ENCODE results near the gene RXRB.

The RXRB gene

DNA sequence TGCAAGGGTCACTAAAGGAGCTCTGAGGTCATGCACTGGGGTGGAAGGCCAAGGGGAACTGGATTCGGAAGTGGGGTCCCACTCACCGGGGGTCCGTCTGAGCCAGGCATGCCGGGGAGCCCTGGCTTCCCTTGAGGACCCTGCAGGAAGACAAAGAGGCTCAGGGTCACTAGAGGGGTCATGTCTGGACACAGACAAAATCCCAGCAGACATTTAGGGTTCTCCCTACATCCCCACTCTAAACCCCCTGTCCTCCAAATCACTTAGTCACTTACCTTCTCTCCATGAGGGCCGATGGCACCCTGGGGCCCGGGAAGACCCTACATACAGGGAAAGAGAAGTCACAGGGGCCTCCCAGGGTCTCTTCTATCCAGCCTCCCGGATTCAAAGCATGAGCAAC, 23.6 kb downstream of the RXRB start:
- H3K27me3 ChIP-seq (ENCODE audit: control insufficient read depth, insufficient read depth, low read length, poor library complexity, severe bottlenecking), result no peaks in the 10 kb centered on the region
- no peak overlapping the region for H3K4me3 ChIP-seq (ENCODE audit: insufficient read depth, low read depth, low read length)
- H3K4me1 ChIP-seq (ENCODE audit: control insufficient read depth, insufficient read depth, low read length), result no peaks in the 10 kb centered on the region
- H3K36me3 ChIP-seq (ENCODE audit: control insufficient read depth, insufficient read depth, low read length), result no peaks in the 10 kb centered on the region
- H3K27ac ChIP-seq (ENCODE audit: insufficient read depth, low read depth, low read length, poor library complexity, severe bottlenecking), result no peak overlapping the region
- 89 to 95% methylated on average over 7 of the region's 7 CpGs for WGBS, 2 experiments
- H3K9me3 ChIP-seq (ENCODE audit: control insufficient read depth, low read length), result no peaks in the 10 kb centered on the region

DNA sequence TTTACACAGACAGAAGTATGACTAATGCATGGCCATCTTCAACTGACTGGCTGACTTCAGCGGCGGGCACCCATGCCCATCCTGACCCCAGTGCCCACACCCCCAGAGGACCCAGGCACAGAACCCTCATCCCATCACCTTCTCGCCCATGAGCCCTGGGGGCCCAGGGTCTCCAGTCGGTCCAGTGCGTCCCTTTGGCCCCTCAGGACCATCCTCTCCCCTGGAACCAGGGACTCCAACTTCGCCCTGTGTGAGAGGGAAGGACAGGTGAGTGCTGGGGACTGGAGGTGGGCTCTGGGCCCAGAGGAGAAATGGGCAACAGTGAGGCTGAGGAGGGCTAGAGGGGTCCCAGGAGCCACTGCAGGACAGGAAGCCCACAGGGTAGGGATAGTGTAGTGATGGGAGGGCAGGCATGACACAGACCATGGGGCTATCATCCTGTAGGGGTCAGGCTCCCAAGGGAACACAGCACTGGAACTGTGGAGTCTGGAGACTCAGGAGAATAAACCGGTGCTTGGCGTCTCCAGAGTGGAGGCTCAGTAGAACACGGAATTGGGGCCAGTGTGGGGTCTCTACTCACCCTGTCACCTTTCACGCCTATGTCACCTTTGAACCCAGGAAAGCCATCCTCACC, 24.9 kb downstream of the RXRB start:
- Histone ChIP-seq H3K4me1 (ENCODE audit: control insufficient read depth, insufficient read depth, low read length) (no peaks in the 10 kb centered on the region), H3K4me3 (ENCODE audit: insufficient read depth, low read depth, low read length) (no peak overlapping the region), H3K9me3 (ENCODE audit: control insufficient read depth, low read length) (no peaks in the 10 kb centered on the region), H3K27ac (ENCODE audit: insufficient read depth, low read depth, low read length, poor library complexity, severe bottlenecking) (no peak overlapping the region), H3K36me3 (ENCODE audit: control insufficient read depth, insufficient read depth, low read length) (no peaks in the 10 kb centered on the region), H3K27me3 (ENCODE audit: control insufficient read depth, insufficient read depth, low read length, poor library complexity, severe bottlenecking) (no peaks in the 10 kb centered on the region)
- WGBS, 2 experiments, result 81 to 88% methylated on average over 10 of the region's 10 CpGs

DNA sequence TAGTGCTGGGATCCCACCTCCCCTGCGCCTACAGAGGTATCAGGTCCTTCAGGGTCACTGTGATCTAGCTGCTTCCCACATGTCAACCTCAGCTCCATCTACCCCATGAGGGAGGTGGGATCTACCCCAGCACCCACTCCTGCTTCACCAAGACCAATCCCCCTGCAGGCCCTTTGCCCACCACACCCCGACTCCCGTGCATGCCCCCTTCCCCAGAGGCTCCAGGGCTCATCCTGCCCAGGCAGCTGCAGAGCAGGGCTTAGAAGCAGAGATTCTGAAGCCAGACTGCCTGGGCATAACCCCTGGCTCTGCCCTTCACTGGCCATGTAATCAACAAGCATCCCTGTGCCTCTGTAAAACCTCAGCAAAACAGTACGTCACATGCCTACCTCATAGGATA, 25.7 kb downstream of the RXRB start:
- H3K27ac ChIP-seq (ENCODE audit: insufficient read depth, low read depth, low read length, poor library complexity, severe bottlenecking), result no peak overlapping the region
- no peak overlapping the region for H3K4me3 ChIP-seq (ENCODE audit: insufficient read depth, low read depth, low read length)
- WGBS, 2 experiments, result 93 to 94% methylated on average over 4 of the region's 4 CpGs
- no peaks in the 10 kb centered on the region for H3K36me3 ChIP-seq (ENCODE audit: control insufficient read depth, insufficient read depth, low read length)
- no peaks in the 10 kb centered on the region for H3K4me1 ChIP-seq (ENCODE audit: control insufficient read depth, insufficient read depth, low read length)
- no peaks in the 10 kb centered on the region for H3K27me3 ChIP-seq (ENCODE audit: control insufficient read depth, insufficient read depth, low read length, poor library complexity, severe bottlenecking)
- H3K9me3 ChIP-seq (ENCODE audit: control insufficient read depth, low read length), result no peaks in the 10 kb centered on the region

DNA sequence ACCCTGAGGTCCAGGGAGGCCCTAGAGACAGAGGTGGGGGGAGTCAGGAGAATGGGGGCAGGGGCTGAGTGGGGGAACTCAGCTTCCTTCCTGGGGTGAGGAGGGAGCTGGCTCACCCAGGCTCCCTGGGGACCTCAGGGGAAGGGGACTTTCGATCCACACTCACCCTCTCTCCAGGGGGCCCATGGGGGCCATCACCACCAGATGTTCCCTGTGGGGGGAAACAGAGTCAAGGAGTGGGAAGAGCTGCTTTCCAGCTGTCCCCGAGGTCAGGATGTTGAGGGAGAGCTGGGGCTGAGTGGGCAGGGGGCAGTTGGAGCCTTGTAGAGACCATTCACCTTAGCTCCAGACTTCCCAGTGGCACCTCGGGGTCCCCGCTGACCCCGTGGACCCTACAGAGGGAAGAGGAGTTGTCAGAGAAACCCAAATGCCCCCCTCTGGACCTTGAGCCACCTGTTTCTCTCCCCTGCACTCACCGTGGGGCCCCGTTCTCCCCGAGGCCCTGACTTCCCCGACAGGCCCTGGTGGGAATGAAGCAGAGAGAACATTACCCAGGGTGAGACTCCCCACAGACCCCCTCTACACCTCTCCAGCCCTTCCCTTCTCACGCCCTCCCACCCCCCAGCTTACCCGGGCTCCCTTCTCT, 26.8 kb downstream of the RXRB start:
- no peak overlapping the region for H3K4me3 ChIP-seq (ENCODE audit: insufficient read depth, low read depth, low read length)
- H3K9me3 ChIP-seq (ENCODE audit: control insufficient read depth, low read length), result no peaks in the 10 kb centered on the region
- no peak overlapping the region for H3K27ac ChIP-seq (ENCODE audit: insufficient read depth, low read depth, low read length, poor library complexity, severe bottlenecking)
- no peaks in the 10 kb centered on the region for H3K4me1 ChIP-seq (ENCODE audit: control insufficient read depth, insufficient read depth, low read length)
- no peaks in the 10 kb centered on the region for H3K27me3 ChIP-seq (ENCODE audit: control insufficient read depth, insufficient read depth, low read length, poor library complexity, severe bottlenecking)
- 82 to 88% methylated on average over 10 of the region's 11 CpGs for WGBS, 2 experiments
- no peaks in the 10 kb centered on the region for H3K36me3 ChIP-seq (ENCODE audit: control insufficient read depth, insufficient read depth, low read length)

DNA sequence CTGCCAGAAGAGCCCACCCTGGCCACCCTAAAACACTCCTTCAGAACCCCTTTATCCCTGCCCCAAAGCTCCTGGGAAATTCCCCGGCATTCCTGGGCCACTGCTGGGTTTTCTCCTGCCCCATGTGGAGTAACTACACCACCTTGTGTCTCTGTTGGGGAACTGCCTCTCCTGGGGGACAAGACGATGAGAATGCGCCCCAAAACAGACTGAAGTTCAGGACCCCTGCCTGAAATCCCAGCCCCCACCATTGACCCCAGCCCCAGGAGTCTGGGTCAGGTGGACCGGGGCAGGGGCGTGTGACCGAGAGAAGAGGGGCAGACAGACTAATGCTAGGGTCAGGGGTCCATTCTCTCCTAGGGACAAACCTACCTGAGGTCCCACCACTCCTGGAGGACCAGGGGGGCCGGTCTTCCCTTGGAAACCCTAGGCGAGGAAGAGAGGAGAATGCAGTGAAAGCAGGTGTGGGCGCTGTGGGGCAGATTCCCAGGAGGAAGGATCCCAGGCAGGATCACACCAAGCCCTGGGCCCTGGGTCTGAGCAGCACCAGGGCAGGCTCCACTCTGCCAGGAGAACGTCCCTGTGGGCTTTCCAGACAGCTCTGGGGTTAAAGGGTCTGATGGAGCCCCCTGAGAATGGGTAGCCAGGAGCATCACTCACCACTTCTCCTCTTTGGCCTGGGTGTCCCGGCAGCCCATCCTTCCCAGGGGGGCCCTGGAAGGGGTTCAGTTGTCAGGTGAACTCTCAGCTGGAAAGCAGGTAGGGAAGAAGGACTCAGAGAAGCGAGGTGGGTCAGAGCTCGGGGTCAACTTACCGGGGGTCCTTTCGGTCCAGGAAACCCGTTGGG, 27.6 kb downstream of the RXRB start:
- Histone ChIP-seq H3K9me3 (ENCODE audit: control insufficient read depth, low read length) (no peaks in the 10 kb centered on the region), H3K27me3 (ENCODE audit: control insufficient read depth, insufficient read depth, low read length, poor library complexity, severe bottlenecking) (no peaks in the 10 kb centered on the region), H3K36me3 (ENCODE audit: control insufficient read depth, insufficient read depth, low read length) (no peaks in the 10 kb centered on the region), H3K4me1 (ENCODE audit: control insufficient read depth, insufficient read depth, low read length) (no peaks in the 10 kb centered on the region), H3K27ac (ENCODE audit: insufficient read depth, low read depth, low read length, poor library complexity, severe bottlenecking) (no peak overlapping the region), H3K4me3 (ENCODE audit: insufficient read depth, low read depth, low read length) (no peak overlapping the region)
- WGBS, 2 experiments, result 79 to 81% methylated on average over 16 of the region's 16 CpGs

DNA sequence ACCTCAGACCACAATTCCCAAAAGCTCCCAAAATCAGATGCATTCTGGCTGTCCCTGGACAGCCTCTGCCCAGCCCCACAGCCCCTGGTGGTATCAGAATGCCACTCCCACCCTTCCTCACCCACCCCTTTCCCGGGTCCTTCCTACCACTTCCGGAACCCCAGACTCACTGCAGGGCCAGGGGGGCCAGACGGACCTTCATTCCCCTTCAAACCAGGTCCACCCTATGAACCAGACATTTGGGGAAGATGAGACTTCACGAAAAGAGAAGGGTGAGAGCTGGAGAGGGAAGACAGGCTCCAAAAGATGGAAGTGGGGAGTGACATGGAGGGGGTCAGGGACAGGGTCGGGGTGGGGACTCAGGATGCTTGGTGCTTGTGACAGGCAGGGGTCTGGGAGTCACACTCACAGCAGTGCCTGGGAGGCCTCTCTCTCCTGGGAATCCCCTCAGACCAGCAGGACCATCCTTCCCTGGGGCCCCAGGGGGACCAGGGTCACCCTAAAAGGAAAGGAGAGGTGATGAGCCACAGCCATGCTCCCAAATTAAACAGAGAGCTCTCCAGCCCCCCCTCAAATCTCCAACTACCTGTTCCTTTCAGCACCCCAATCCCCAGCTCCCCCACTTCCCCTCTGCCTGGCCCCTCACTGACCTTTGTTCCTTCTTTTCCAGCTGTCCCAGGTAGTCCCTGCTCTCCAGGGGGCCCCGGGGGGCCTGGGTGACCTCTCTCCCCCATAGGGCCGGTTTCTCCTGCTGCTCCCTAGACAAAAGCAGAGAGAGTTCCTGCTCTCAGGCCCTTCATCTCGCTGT, 28.4 kb downstream of the RXRB start:
- Histone ChIP-seq H3K27ac (ENCODE audit: insufficient read depth, low read depth, low read length, poor library complexity, severe bottlenecking) (no peak overlapping the region), H3K27me3 (ENCODE audit: control insufficient read depth, insufficient read depth, low read length, poor library complexity, severe bottlenecking) (no peaks in the 10 kb centered on the region), H3K4me3 (ENCODE audit: insufficient read depth, low read depth, low read length) (no peak overlapping the region), H3K4me1 (ENCODE audit: control insufficient read depth, insufficient read depth, low read length) (no peaks in the 10 kb centered on the region), H3K9me3 (ENCODE audit: control insufficient read depth, low read length) (no peaks in the 10 kb centered on the region), H3K36me3 (ENCODE audit: control insufficient read depth, insufficient read depth, low read length) (no peaks in the 10 kb centered on the region)
- 78 to 79% methylated on average over 8 of the region's 8 CpGs for WGBS, 2 experiments

DNA sequence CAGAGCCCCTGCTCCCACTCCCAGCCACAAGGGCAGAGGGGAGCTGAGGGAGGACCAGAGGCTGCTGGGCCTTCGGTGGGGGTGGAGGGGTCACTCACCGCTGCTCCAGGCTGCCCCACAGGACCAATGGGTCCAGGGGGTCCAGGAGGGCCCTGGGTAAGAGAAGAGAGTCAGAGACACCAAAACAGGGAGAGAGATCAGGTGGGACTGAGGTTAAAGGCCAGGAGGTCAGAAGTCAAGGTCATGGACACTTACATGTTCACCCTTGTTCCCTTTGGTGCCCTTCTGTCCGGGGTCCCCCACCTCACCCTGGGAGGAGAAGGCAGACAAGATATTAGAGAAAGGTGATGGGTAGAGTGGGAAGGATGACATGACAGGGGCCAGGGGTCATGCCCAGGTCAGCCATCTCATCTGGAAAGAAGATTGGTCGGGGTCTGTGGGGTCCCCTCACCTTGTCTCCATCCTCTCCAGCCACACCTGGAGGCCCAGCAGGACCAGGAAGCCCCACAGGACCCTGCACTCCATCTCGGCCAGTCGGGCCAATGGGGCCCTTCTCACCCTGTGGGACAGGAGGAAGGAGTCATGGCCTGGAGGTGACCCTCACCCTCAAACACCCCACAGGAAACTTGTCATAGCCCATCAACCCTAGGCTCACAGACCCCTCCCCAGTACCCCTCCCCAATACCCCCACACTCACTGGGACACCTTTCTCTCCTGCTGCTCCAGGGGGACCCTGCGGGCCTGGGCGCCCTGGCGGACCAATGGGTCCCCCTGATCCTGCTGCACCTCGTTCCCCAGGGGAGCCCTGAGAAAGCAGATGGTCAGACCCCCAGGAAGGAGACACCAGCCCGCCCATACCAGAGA, 29.2 kb downstream of the RXRB start:
- Histone ChIP-seq H3K4me3 (ENCODE audit: insufficient read depth, low read depth, low read length) (no peak overlapping the region), H3K9me3 (ENCODE audit: control insufficient read depth, low read length) (no peaks in the 10 kb centered on the region), H3K27ac (ENCODE audit: insufficient read depth, low read depth, low read length, poor library complexity, severe bottlenecking) (no peak overlapping the region), H3K4me1 (ENCODE audit: control insufficient read depth, insufficient read depth, low read length) (no peaks in the 10 kb centered on the region), H3K27me3 (ENCODE audit: control insufficient read depth, insufficient read depth, low read length, poor library complexity, severe bottlenecking) (no peaks in the 10 kb centered on the region), H3K36me3 (ENCODE audit: control insufficient read depth, insufficient read depth, low read length) (no peaks in the 10 kb centered on the region)
- 85 to 88% methylated on average over 11 of the region's 11 CpGs for WGBS, 2 experiments

DNA sequence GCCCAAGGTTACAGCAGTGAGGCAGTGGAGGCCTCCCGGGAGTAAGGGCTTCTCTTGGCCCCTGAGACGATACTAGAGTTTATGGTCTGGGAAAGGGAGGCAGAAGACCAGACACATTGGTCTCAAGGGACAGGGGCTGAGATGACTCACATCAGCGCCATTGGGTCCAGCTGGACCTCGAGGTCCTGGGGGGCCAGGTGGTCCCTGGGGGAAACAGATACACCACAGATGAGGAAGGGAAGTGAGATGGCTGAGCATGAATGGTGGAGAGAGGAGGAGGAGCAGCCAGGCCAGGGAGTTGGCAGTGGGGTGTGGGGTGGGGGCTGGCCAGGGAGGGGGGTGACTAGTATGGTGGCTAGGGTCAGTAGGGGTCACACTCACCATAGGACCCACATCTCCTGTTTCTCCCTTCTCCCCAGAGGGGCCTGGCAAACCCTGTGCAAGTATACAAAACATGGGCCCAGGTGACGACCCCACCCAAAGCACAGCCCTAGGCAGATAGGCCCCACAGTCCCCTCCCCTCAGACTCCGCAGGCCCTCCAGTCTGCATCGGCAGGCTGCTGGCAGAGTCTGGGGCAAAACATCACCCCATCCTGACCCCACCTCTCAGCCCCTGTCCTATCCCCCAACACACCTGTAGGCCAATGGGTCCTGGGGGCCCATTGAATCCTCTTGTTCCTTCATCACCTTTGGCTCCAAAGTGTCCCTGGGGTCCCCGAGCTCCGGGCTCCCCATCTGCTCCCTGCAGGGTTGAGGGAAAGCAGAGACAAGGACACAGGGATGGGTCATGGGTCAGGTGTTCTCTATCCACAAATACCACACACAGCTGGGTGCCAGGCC, 30.1 kb downstream of the RXRB start:
- 86% methylated on average over 9 of the region's 9 CpGs for WGBS, 2 experiments
- Histone ChIP-seq H3K9me3 (ENCODE audit: control insufficient read depth, low read length) (no peaks in the 10 kb centered on the region), H3K4me1 (ENCODE audit: control insufficient read depth, insufficient read depth, low read length) (no peaks in the 10 kb centered on the region), H3K4me3 (ENCODE audit: insufficient read depth, low read depth, low read length) (no peak overlapping the region), H3K36me3 (ENCODE audit: control insufficient read depth, insufficient read depth, low read length) (no peaks in the 10 kb centered on the region), H3K27ac (ENCODE audit: insufficient read depth, low read depth, low read length, poor library complexity, severe bottlenecking) (no peak overlapping the region), H3K27me3 (ENCODE audit: control insufficient read depth, insufficient read depth, low read length, poor library complexity, severe bottlenecking) (no peaks in the 10 kb centered on the region)
